Measurements from ENCODE around the gene TUBA3D.
"Not testable (repeated sequence)": the region's sequence is repeated elsewhere in the genome, so short reads cannot be mapped to it uniquely, and the experiment has no call there.

The TUBA3D gene

DNA sequence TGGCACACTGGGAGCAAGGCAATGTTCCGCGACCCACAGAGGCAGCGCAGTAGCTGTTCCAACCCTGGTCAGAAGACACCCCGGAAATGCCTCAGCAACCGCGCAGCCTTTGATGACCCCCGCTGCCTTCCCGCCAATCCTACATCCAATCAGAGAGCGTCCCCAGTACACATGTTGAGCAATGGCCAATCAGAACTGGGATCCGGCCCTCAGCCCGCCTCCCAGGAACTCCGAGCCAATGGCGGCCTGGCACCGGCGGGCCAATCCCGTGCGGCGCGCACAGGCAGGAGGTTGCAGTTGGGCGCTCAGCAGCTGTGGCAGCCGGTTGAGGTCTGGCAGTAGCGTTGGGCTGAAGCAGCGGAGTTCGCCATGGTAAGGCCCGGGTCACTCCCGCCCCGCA, at the start of gene TUBA3D:
Gene TUBA3D, plus strand, starts transcription at position 289 of the 400 bp plus-strand sequence. Its CDS starts 81 bp downstream, at position 370.
- DNase-seq: no peak

DNA sequence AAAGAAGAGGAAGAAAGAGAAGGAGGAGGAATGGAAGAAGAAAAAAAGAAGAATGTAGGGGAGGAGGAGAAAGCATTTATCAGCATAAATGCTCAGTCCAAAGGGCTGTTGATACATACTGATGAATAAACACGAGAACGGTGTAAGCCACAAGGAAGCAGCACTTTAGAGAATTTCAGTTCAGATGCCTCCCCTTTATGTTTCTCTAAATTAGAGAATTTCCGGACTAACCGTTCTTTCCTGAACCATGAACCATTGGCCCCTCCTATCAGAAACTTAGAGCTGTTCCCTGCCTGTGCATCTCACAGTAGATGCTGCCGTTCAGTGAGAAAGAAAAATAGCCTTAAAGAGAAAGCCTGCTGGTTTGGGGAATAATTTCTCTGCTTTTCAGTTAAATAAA, 49.2 kb upstream of the TUBA3D start:
- DNase-seq: no peak

DNA sequence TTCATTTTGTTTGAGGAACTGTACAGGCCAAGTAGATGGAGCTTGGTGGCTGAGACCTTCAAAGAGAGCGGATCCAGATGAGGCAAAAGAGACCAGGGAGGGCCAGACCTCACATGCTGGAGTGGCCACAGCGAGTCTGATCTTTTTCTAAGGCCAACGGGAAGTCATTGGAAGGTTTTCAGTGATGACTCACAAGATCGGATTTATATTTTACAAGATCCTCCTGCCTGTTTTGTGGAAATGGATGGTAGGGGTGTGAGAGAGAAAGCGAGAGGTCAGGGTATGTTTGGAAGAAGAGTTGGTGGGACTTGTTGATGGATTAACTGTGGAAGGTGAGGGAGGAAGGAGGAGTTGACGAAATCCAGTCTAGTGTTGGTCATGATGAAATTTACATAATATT, 44.6 kb upstream of the TUBA3D start:
- no peak for DNase-seq

DNA sequence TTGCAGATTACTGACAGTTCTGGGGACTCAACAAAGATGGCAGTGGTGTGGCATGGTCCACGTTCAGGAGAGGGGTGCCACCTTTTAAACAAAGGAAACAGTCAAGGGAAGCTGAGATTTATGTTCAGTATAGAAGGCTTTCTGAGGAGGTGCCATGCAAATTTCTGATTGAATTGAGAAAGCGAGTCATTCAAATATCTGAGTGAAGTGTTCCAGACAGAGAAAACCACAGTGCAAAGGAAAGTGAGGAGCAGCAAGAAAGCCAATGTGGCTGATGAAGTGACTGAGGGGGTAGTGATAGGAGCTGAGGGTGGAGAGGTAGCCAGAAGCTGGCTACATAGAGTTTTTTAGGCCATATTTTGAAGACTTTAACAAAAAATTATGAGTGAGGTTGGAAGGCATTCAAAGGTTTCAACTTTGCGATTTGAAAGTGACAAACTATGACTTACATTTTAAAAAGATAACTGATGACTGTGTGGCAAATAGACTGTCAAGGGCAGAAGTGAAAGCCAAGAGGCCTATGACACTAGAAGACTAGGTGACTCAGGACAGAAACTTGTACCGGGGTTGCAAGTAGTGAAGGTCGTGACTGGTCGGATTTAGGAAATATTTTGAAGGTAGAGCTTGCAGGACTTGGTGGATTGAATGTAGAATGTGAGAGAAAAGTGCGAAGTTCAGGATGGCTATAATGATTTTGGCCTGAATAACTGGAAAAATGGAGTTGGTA, 35.0 kb upstream of the TUBA3D start:
- DNase-seq: peak; percentile 44

DNA sequence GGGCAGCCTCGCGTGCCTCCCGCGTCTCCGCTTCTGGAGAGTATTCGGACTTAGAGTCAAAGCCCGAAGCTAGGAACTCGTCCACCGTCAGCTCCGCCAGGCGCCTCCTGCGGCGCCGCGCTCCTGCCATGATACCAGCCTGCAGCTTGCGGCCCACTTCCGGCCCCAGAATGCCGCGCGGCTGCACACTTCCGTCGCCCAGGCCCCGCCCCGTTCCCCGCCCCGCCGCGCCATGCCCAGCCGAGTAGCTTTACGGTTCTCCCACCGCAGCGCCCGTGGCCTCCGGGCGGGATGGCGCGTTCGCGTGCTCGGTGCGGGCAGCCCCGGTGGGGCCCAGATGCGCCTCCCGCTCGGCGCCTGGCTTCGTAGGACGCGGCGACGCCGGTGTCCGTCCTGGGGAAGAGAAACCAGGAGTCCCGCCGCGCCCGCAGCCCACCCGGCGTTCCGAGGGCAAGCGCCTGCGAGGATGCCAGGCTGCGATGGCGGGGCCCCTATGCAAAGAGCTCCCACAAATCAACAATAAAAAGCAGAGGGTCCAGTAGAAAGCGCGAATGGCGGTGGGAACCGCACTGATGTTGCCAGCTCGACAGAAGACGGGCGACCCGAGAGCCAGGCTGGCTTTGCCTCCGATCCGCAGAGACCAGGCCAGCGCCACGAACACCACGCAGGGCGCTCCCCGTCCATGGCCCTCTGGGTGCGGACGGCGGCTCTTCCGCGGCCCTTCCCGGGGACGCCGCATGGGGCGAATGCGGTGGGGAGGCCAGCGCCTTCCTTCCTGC, 31.0 kb upstream of the TUBA3D start:
- DNase-seq: not testable (repeated sequence)

DNA sequence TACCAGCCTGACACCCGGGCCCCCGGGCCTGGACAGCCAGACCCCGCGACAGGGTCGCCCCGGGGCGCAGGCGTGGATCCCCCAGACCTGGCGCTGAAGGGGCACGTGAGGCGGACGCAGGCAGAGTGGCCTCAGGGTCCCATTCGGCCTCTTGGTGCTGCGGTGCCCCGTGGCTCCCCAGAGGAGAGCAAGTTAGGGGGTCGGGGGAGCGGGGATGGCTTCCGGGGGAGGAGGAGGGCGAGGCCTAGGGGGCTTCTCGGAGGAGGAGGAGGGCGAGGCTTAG, 30.5 kb upstream of the TUBA3D start:
- not testable (repeated sequence) for DNase-seq

DNA sequence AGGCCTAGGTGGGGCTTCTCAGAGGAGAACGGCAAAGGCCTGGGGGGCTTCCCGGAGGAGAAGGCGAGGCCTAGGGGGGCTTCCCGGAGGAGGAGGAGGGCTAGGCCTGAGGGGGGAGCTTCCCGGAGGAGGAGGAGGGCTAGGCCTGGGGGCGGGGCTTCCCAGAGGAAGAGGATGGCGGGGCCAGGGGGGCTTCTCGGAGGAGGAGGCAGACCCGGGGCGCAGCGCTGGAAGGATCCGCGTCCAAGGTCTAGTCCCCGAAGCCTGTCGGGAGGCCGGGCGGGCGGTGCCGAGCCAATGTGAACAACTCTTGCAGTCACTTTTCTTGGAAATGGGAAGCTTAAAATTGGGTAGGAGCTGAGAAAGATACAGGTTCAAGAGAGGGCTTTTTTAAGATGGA, 30.0 kb upstream of the TUBA3D start:
- DNase-seq: no peak

DNA sequence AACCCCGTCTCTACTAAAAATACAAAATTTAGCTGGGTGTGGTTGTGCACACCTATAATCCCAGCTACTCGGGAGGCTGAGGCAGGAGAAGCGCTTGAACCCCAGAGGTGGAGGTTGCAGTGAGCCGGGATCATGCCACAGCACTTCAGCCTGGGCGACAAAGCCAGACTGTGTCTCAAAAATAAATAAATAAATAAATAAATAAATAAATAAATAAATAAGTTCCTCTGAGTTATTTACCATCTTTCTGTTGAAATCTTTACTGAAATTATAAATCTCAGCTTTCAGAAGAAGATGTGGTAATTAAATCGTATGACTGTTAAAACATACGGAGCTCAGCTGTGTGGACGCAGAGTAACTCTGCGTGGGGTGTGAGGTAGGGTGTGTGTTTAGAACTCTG, 27.9 kb upstream of the TUBA3D start:
- DNase-seq: not testable (repeated sequence)

DNA sequence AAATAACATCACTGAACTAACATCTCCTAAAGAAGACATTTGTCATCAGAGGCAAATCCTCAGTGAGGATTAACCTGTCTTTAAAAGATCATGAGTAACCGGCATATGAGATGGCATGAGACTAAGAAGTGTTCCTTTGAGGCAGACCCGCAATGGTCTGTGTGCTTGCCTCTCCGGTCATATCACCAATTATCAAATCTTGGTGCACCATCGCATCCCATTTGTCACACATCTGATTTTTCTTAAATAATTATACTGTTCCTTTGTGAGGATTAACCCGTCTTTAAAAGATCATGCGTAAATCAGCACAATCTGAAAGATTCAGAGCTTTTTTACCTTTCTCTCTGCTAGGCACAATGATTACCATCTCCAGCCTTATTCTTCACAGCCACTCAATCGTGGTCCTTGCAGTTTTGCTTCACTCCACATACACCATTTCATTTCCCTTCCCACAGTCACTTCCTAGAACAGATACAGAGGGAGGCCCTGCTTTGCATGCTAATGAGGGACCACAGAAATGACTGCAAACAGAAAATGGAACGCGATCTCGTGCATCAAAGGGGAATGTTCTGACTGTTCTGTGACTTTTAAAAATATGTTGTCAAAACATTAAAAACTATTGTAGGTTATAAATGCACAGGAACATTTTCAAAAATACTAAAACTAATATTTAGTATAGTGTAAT, 24.5 kb upstream of the TUBA3D start:
- peak; percentile 11 for DNase-seq

DNA sequence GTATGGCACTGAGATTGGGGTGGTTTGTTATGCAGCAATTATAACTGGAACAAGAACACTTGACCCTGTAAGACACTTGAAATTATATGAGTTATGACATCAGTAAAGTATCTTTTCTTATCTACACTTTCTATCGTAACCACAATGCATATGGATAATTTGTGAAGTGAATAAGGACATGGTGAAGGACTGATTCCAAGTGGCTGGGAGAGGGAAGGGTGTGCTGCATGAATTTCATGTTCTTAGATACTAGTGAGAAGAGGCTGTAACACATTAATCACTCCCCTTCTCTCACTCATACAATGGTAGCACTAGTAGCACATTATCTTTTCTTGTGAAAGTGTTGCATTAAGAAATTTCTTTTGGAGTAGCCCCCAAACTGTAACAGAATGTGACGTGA, 21.0 kb upstream of the TUBA3D start:
- DNase-seq: not testable (repeated sequence)

DNA sequence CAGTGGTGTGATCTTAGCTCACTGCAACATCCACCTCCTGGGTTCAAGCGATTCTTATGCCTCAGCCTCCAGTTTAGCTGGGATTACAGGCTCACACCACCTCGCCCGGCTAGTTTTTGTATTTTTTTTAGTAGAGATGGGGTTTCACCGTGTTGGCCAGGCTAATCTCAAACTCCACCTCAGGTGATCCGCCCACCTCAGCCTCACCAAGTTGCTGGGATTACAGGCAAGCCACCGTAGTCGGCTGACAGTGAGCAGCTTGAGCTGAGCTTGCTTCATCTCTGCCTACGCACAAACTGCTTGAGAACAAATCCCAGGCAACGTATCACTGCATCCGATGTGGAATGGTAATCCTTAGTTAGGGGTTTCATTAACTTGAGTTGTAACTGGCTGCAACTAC, 8.2 kb upstream of the TUBA3D start:
- DNase-seq: not testable (repeated sequence)

DNA sequence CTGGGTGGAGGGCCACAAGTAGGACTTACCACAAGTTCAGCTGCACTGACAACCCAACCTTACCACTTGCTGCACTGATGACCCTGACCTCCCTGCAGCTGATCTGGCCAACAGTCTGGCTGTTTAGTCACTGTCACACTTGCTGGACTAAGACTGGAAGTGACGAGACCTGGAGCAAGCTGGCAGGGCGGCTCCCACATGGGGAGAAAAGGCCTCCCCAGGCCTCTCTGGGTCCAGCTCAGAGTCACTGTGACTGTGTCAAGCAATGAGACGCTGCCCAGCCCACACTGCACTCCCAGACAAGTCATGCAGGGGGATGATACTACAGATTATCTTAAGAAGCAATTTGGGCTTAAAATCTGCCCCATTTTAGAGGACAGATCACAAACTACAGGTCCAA, 5.0 kb upstream of the TUBA3D start:
- not testable (repeated sequence) for DNase-seq

DNA sequence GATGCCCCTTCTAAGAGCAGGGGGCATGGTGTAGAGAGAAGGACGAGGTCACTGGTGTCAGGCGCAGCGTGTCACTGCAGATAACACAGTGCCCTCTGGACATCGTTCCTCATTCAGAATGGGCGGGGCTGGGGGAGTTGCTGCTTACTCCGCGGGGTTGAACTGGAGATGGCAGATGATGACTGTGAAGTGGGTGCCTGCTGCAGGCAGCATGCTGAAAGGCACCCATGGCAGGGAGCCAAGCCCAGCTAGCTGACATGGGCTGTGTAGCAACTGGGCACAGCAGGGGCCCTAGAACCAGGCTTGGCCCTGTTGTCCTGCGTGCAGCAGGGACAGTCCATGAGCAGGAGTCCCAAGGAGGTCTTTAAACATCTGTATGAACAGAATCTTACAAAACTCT, 4.3 kb upstream of the TUBA3D start:
- not testable (repeated sequence) for DNase-seq

DNA sequence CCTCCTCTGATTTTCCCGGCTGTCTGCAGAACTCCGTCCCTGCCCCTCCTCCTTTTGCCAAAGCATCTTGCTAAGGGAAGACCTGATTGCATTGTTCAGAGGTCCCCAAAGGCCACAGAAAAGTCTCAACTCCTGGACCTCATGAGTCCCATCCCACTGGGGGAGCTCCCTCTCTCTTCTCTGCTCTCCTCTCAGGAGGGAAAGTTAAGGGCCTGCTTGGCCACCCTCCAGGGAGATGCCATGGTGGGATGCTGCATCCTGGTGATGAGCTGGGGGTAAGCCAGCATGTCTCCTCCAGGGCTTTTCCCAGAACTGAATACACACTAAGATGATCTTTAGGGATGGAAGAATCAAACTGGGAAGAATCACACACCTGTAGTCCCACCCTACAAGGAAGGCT, 2.7 kb upstream of the TUBA3D start:
- DNase-seq: not testable (repeated sequence)

DNA sequence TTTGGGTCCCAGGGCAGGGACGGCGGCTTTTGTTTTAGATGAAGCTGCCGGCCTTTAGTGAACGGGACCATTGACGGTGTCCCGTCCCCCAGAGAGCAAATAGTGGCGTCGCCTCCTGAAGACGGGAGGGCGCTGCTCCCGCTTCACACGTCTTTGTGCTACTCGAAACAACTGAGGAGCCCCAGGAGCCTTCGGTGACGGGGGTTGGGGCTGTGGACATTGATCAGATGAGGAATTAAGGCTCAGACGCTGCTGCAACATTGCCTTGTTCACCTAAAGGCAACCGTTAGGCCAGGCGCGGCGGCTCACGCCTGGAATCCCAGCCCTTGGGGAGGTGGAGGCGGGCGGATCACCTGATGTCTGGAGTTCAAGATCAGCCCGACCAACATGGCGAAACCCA, 444 bp downstream of the TUBA3D start:
- not testable (repeated sequence) for DNase-seq

DNA sequence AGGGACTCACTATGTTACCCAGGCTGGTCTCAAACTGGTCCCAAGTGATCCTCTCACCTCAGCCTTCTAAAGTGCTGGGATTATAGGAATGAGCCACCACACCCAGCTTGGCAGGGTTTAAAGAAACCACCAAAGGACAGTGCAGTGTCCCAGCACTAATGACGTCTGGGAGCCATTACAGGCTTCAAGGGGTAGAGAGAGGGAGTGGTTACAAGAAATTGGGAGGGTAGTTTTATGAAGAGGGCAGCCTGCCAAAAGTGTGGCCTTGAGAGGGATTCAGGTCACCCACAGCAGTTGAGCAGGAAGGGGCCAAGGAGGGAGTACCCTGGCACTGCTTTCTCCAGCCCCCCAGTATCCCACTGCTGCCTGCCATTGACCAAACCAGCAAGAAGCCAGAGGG, 1.3 kb downstream of the TUBA3D start:
- not testable (repeated sequence) for DNase-seq

DNA sequence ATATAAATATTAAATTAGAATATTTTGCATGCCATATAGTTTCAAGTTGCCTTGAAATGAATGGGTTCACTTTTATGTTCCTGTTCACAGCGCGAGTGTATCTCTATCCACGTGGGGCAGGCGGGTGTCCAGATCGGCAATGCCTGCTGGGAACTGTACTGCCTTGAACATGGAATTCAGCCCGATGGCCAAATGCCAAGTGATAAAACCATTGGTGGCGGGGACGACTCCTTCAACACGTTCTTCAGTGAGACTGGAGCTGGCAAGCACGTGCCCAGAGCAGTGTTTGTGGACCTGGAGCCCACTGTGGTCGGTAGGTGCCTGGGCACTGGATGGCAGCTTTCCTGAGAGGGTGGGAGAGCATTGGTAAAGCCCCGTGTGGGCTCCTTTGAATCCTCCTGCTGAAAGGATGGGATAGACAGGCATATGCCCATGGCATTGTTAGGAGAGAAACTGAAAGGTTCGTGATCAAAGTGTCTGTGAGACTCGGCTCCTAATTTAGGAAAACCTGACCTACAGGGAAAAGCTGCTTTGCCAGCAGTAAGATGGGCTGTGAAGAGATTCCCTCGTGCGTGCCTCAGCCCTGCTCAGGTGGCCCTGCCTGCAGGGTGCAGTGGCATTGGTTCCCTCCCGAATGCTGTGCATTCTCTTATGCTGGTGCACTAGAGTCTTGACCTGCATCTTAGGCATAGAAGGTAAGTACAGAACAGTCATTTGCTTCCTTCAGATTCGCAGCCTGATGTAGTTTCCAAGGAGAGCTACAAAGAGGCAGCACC, 2.3 kb downstream of the TUBA3D start:
- DNase-seq: not testable (repeated sequence)

DNA sequence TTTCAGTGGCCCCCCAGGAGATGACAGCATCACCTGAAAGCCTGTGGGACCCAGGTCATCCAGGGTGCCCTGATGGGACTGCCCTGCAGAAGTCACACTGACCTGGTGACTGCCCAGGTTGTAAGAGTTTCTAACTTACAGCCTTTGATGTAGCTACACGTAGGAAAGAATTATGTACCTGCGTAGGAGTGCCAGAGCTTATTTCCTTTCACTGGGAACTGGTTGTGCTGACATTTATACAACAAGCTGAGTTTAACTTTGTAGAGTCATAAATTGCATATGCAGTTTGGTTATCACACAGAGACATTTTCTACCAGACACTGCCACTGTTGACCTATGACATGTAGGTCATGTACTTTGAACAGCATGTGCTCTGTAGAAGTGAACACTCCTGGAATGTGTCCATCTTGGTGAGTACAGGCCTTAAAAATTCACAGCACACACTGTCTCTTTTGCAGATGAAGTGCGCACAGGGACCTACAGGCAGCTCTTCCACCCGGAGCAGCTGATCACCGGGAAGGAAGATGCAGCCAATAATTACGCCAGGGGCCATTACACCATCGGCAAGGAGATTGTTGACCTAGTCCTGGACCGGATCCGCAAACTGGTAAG, 3.0 kb downstream of the TUBA3D start:
- DNase-seq: not testable (repeated sequence)

DNA sequence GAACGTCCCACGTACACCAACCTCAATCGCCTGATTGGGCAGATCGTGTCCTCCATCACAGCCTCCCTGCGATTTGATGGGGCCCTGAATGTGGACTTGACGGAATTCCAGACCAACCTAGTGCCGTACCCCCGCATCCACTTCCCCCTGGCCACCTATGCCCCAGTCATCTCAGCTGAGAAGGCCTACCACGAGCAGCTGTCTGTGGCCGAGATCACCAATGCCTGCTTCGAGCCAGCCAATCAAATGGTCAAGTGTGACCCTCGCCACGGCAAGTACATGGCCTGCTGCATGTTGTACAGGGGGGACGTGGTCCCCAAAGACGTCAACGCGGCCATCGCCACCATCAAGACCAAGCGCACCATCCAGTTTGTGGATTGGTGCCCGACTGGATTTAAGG, 4.4 kb downstream of the TUBA3D start:
- not testable (repeated sequence) for DNase-seq

DNA sequence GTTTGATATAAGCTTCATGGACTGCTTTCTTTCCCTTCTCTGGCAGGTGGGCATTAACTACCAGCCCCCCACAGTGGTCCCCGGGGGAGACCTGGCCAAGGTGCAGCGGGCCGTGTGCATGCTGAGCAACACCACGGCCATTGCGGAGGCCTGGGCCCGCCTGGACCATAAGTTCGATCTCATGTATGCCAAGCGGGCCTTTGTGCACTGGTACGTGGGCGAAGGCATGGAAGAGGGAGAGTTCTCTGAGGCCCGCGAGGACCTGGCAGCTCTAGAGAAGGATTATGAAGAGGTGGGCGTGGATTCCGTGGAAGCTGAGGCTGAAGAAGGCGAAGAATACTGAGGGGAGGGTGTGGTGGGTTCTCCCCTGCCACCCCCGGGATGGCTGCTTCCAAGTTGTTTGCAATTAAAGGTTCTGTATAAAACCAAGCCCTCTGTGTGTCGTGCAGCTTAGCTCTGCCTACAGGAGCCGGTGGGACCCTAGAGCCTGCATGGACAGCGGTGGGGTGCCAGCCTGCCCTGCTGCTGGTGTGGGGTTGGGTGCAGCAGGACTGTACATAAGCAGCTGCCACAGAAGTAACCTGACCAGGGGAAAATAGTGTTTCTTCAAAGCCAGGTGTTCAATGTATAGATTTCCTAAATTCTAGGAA, 6.7 kb downstream of the TUBA3D start:
- not testable (repeated sequence) for DNase-seq

DNA sequence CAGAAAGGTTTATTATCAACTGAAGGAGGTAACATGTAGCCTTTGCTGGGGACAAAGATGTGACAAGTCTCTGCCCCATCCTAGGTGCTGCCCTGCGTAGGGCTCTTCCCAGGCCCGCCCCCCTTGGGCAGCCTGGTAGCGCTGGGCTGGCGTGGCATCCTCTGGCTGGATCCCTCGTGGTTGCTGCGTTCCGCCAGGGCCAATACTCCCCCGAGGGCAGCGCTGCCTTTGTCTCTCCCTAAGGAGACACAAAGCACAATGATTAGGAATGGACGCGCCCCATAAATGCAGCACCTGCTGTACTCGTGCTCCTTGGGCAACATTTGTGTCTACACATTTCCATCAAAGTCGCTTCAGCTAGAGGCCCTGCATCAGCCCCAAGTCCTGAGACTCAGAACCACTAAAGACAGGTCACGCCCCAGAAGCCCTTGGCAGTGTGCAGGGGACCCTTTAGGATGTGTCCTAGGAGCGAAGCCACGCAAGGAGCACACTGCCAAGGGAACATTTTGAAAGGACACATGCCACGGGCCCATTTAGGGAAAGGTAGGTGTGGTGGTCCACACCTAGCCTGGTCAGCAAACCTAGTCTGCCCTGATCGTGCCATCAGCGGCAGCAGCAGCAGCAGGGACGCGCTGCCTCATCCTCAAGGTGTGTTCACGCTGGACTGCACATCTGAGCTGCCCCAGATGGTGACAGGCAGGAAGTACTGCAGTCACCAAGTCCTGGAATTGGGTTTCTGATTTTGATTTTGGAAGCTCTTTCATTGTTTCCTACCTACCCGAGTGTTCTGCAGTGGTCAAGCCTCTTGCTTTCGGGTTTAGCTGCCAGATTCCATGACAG, 8.3 kb downstream of the TUBA3D start:
- not testable (repeated sequence) for DNase-seq

Data from activated CD4-positive, alpha-beta T cell treated with anti-CD3 and anti-CD28 coated beads for 48 hours (primary cell).